Epithelial cell of esophagus (primary cell): Measurements from ENCODE around the gene ETFA.

ENCODE experiments used
- DNase-seq: peaks from one replicate; pipeline ENCODE4 v3.0.0; 2010; ENCODE audit warnings: low read depth
- H3K4me3 ChIP-seq: 2 replicates; pipeline ENCODE4 v1.5.1; 2011; ENCODE audit warnings: mild to moderate bottlenecking, low read length, control low read depth
- TF ChIP-seq, protein P1 (sequence below): IDR thresholded peaks from 2 replicates; pipeline ENCODE4 v1.5.1; 2011; ENCODE audit warnings: low read depth, mild to moderate bottlenecking, low read length, control low read depth, inconsistent platforms; ENCODE audit not compliant: insufficient read depth; ENCODE audit errors: missing control alignments

Gene ETFA

DNA sequence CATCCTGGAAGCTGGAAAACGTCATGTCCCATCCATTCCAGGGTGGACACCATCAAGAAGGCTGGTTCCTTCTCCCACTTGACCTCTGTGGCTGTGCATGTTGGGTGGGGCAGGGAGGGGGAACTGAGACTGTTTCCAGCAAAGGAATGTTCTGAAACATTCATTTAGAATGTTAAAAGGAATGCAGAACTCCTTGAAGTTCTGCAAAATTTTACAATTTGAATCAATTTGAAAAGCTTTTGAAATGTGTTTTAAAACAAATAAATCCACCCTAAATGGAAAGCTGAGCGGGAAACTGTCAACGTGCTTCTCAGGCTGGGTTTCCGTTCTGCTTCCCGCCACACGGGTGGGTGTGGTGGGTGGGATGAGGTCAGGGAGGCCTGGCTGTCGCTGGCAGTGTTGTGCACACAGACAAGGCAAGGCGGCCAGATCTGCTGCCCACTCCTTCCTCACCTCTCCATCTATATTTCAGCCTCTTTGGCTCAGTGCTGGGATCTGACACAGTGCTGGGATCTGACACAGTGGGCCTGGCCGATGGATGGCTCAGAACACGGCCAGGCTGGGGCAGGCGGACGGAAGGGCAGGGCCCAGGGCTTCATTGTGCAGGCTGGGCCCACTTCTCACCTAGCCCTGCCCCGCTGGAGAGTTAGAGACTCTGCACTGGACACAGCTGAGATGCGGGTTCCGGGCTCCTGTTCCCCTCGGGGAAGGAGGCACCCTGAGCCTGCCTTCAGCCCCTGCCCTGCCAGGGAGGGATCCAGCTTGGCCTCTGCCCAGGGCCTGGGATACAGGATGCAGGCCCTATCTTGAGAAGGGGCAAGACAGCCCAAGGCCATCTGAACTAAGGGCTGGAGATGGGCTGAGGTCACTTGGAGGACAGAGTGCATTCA is 141.1 kb downstream of the ETFA start:
- TF ChIP-seq, protein P1, sequence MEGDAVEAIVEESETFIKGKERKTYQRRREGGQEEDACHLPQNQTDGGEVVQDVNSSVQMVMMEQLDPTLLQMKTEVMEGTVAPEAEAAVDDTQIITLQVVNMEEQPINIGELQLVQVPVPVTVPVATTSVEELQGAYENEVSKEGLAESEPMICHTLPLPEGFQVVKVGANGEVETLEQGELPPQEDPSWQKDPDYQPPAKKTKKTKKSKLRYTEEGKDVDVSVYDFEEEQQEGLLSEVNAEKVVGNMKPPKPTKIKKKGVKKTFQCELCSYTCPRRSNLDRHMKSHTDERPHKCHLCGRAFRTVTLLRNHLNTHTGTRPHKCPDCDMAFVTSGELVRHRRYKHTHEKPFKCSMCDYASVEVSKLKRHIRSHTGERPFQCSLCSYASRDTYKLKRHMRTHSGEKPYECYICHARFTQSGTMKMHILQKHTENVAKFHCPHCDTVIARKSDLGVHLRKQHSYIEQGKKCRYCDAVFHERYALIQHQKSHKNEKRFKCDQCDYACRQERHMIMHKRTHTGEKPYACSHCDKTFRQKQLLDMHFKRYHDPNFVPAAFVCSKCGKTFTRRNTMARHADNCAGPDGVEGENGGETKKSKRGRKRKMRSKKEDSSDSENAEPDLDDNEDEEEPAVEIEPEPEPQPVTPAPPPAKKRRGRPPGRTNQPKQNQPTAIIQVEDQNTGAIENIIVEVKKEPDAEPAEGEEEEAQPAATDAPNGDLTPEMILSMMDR: no peak
- no peak overlapping the region for H3K4me3 ChIP-seq
- DNase-seq: no peak

DNA sequence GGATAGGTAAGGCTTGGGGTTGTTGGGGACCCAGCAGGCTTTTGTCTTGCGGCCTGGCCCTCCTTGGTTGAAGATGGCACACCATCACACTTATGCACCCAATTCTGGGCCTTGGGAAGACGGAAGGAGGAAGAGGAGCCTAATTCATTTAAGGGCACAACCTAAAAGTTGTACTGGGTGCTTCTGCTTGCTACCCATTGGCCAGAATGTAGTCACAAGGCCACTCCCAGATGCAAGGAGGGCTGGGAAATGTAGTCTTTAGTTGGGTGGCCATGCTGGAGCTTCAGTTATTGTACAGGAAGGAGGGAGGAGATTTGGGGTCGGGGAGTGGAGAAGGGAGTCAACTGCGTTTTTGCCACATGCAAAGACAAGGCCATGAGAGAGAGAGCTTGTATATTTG is 142.3 kb downstream of the ETFA start:
- no peak overlapping the region for H3K4me3 ChIP-seq
- TF ChIP-seq, protein P1: no peak
- DNase-seq: peak; percentile 37

DNA sequence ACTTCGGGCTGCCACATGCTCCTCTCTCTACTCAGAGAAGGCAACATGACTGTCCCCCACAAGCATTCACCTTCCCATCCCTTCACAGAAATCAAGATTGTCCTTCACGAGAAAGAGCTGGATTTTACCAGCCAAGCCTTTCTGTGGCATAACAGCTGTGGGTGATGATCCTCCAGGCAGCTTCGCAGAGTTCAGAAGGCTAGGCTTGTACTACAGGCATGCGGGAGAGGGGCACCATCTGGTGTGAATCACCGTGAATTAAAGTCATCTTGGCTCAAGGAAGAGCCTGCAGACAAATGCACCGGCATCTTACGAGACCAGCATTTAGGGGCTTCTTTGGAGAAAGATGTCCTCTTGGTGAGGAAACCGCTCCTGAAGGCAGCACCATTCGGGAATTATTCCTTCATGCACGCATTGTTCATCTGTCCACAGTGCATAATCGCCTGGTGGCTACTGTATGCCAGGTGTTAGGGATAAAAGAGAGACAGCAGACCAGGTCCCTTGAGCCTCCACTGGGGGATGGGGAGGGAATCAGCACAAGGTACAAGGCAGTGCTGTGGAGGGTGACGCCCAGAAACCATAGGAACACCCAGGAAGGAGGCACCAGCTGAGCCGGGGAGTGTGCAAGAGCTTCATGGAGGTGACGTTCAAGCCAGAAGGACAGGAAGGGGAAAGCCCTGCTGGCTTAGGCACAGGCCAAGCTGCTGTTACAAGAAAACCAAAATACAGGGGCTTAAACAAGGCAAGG is 142.9 kb downstream of the ETFA start:
- H3K4me3 ChIP-seq: no peak overlapping the region
- TF ChIP-seq, protein P1: no peak
- DNase-seq: no peak

DNA sequence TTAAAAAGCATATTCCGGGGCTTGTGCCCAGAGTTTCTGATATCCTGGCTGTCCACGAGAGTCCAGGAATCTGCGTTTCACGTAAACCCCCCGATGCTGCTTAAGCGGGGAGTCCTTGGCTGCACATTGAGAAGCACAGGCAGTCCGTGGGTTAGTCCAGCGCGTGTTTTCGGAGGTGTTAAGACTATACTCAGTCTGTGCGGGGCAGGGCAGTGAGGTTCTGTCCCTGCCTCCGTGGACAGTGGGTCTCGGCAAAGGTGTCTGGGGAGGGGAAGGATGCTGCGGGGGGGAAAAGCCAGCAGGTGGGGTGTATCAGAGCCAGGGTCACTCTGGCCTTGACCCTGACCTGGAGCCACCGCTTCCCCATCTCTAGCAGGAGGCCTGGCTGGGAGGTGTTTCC is 145.3 kb downstream of the ETFA start:
- H3K4me3 ChIP-seq: no peak overlapping the region
- DNase-seq: no peak
- TF ChIP-seq, protein P1: no peak
